Measurements from ENCODE around the gene NSRP1. TPM values are rescaled to one million over a fixed set of nuclear protein-coding genes. Genes with fewer than 3 reads are reported as not detected.
"Not testable (repeated sequence)": the region's sequence is repeated elsewhere in the genome, so short reads cannot be mapped to it uniquely, and the experiment has no call there.

Gene NSRP1
- total RNA-seq, 1 donor from 2014 or later: 44.2 TPM

DNA sequence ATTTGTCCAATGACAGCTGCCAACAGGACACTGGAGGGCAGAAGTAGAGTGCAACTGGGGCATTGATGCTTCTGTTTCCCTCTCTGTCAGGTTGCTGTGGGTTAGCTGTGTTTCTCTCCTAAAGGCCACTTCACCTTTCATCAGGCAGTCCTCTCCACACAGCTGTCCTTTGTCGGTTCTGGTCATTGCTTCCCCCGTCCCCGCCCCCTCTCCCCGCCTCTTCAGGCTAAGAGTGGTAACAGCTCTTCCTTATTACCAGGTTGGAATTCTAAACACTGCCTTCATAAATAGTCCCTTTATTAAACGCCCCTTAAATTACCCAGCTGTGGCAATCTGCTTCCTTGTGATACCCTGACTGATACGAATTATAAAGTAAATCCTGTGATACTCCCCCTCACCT, 31.8 kb upstream of the NSRP1 start:
- Mint-ChIP-seq H3K27me3 (peaks cover 12% of the 10 kb centered on the region), H3K27ac (no peak overlapping the region), H3K9me3 (no peaks in the 10 kb centered on the region), H3K4me3 (no peak overlapping the region), H3K36me3 (ENCODE audit: low read depth) (no peaks in the 10 kb centered on the region), H3K4me1 (no peaks in the 10 kb centered on the region)
- DNase-seq (no peak), ATAC-seq (ENCODE audit: low read depth) (no peak)
- intact Hi-C loops (cut with micrococcal nuclease): no loop called here
- CTCF ChIA-PET: interaction anchor here (2.9 kb wide), 1 partner anchor 9 kb away, joined by 13 read pairs; no protein-coding TSS in a partner anchor
- TF ChIP-seq, protein P1, sequence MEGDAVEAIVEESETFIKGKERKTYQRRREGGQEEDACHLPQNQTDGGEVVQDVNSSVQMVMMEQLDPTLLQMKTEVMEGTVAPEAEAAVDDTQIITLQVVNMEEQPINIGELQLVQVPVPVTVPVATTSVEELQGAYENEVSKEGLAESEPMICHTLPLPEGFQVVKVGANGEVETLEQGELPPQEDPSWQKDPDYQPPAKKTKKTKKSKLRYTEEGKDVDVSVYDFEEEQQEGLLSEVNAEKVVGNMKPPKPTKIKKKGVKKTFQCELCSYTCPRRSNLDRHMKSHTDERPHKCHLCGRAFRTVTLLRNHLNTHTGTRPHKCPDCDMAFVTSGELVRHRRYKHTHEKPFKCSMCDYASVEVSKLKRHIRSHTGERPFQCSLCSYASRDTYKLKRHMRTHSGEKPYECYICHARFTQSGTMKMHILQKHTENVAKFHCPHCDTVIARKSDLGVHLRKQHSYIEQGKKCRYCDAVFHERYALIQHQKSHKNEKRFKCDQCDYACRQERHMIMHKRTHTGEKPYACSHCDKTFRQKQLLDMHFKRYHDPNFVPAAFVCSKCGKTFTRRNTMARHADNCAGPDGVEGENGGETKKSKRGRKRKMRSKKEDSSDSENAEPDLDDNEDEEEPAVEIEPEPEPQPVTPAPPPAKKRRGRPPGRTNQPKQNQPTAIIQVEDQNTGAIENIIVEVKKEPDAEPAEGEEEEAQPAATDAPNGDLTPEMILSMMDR (IDR thresholded peaks at IDR 0.05): no peak
- POLR2A ChIA-PET: interaction anchor here (0.8 kb wide), 1 partner anchor 105 kb away, joined by 3 read pairs; no protein-coding TSS in a partner anchor

DNA sequence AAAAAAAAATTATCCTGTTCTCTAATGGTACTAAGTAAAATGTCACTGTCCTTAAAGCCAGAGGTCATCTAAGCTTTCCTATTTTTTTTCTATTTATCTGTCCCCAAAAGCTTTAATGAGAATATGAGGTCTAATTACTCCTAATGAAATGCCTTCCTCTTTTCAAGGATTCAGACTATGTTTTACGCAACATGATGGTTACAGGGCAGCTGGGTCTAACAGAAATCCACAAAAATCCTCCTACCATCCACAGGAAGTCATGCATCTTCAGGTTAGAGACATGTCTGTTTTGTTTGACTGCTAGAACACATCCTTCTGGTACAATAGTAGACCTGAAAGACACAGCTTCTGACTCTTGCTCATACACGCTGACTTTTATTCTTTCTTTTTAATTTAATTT, 29.7 kb upstream of the NSRP1 start:
- Mint-ChIP-seq H3K27me3 (peaks cover 19% of the 10 kb centered on the region), H3K27ac (no peak overlapping the region), H3K36me3 (ENCODE audit: low read depth) (no peaks in the 10 kb centered on the region), H3K4me3 (no peak overlapping the region), H3K9me3 (no peaks in the 10 kb centered on the region), H3K4me1 (no peaks in the 10 kb centered on the region)
- CTCF ChIA-PET: interaction anchor here (0.6 kb wide), 1 partner anchor 471 kb away, joined by 3 read pairs; no protein-coding TSS in a partner anchor
- DNase-seq (no peak), ATAC-seq (ENCODE audit: low read depth) (no peak)
- TF ChIP-seq, protein P1 (IDR thresholded peaks at IDR 0.05): no peak
- intact Hi-C loops (cut with micrococcal nuclease): no loop called here
- POLR2A ChIA-PET: no interaction called here

DNA sequence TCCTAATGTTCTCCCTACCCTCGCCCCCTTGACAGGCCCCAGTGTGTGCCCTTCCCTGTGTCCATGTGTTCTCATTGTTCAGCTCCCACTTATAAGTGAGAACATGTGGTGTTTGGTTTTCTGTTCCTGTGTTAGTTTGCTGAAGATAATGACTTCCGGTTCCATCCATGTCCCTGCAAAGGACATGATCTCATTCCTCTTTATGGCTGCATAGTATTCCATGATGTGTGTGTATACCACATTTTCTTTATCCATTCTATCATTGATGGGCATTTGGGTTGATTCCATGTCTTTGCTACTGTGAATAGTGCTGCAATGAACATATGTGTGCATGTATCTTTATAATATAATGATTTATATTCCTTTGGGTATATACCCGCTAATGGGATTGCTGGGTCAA, 29.2 kb upstream of the NSRP1 start:
- H3K36me3 Mint-ChIP-seq (ENCODE audit: low read depth); intact Hi-C loops (cut with micrococcal nuclease); ATAC-seq (ENCODE audit: low read depth); H3K27ac Mint-ChIP-seq; DNase-seq; H3K4me1 Mint-ChIP-seq; POLR2A ChIA-PET; H3K9me3 Mint-ChIP-seq; H3K4me3 Mint-ChIP-seq: not testable (repeated sequence)
- CTCF ChIA-PET: interaction anchor here (0.6 kb wide), 1 partner anchor 471 kb away, joined by 3 read pairs; no protein-coding TSS in a partner anchor
- peaks cover 19% of the 10 kb centered on the region for H3K27me3 Mint-ChIP-seq

DNA sequence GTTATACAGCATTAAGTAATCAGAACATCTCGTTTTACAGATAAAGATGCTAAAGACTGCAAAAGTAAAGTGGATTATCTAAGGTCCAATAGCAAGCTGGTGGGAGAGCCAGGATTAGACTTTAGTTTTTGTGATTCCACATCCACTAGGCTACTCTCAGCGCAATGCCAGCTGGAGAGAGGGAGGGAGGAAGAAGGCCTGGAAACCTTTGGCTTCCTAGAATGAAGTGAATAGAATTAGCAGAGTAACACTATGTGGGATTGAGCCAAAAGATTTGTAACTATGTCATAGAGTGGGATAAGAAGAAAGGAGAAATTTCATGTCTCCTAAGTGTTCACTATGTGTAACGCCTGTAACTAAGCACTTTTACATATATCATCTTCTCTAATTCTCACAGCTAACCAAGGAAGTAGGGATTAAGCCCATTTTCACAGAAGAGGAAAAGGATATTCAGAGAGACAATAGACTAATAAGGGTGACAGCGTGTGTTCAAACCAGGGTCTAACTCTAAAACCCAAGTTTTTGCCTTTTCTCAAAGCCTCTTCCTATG, 25.4 kb upstream of the NSRP1 start:
- peaks cover 10% of the 10 kb centered on the region for H3K4me1 Mint-ChIP-seq
- DNase-seq (no peak), ATAC-seq (ENCODE audit: low read depth) (no peak)
- POLR2A ChIA-PET: no interaction called here
- intact Hi-C loops (cut with micrococcal nuclease): loop anchor here (5.0 kb wide), 1 partner anchor 454 kb away; no protein-coding TSS in a partner anchor
- CTCF ChIA-PET: interaction anchor here (0.8 to 5.0 kb wide), 4 partner anchors 13 to 733 kb away, joined by 4 to 41 read pairs (median 5); partner anchors contain the start of gene CRLF3
- no peak overlapping the region for H3K4me3 Mint-ChIP-seq
- TF ChIP-seq, protein P1 (IDR thresholded peaks at IDR 0.05): no peak
- H3K9me3 Mint-ChIP-seq: no peaks in the 10 kb centered on the region
- H3K27me3 Mint-ChIP-seq: peaks cover 21% of the 10 kb centered on the region
- H3K36me3 Mint-ChIP-seq (ENCODE audit: low read depth): no peaks in the 10 kb centered on the region
- no peak overlapping the region for H3K27ac Mint-ChIP-seq

DNA sequence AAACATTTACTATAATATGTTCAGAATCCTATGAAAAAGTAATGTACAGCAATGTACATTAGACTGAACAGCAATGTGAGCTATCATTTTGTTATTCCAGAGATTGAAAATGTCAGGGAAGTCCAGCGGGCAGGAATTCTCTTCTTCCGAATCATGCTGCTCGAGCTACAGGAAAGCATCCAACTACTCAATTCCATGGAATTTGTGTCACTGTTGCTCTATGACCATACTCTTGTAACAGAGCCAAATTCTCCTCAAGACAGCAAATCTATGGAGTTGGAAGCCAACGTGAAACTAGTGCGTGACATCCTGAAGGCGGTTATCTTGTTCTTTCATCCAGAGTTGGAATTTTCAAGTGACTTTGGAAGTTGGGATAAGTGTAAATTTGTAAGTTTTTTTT, 24.8 kb upstream of the NSRP1 start:
- Mint-ChIP-seq H3K4me3 (no peak overlapping the region), H3K27ac (no peak overlapping the region), H3K27me3 (peaks cover 21% of the 10 kb centered on the region), H3K9me3 (no peaks in the 10 kb centered on the region), H3K4me1 (peaks cover 10% of the 10 kb centered on the region), H3K36me3 (ENCODE audit: low read depth) (no peaks in the 10 kb centered on the region)
- intact Hi-C loops (cut with micrococcal nuclease): loop anchor here (5.0 kb wide), 1 partner anchor 454 kb away; no protein-coding TSS in a partner anchor
- TF ChIP-seq, protein P1 (IDR thresholded peaks at IDR 0.05): no peak
- DNase-seq (no peak), ATAC-seq (ENCODE audit: low read depth) (no peak)
- ChIA-PET POLR2A (no interaction called here), CTCF (interaction anchor here (0.8 to 5.0 kb wide), 5 partner anchors 12 to 732 kb away, joined by 4 to 41 read pairs (median 11); partner anchors contain the start of gene CRLF3)
